Peyer's patch (tissue), 4 donors: ENCODE measurements around the gene SELENOT. TPM values are rescaled to one million over a fixed set of nuclear protein-coding genes. Genes with fewer than 3 reads are reported as not detected.

Source experiments
- DNase-seq, 3 donors: peaks; one replicate each; pipeline ENCODE4 v3.0.0-alpha.2; 2017 to 2019
- H3K27ac ChIP-seq, 4 donors: fragments of 200-600 bp; sonication (generic); one replicate each; pipeline ENCODE4 v1.5.1; 2016 to 2019
- H3K27me3 ChIP-seq, 2 donors: fragments of 200-600 bp; sonication (generic); one replicate each; pipeline ENCODE4 v1.5.1; 2019
- H3K36me3 ChIP-seq, 3 donors: fragments of 200-600 bp; sonication (generic); one replicate each; pipeline ENCODE4 v1.5.1; 2016 to 2019
- H3K4me1 ChIP-seq, 4 donors: fragments of 200-600 bp; sonication (generic); one replicate each; pipeline ENCODE4 v1.5.1; 2016 to 2019
- H3K4me3 ChIP-seq, 4 donors: fragments of 200-600 bp; sonication (generic); 1 replicate in 3 of 4; 2 replicates in 1 of 4; pipeline ENCODE4 v1.5.1; 2016 to 2019; ENCODE audit warnings: mild to moderate bottlenecking in 1 of 4
- H3K9me3 ChIP-seq, 4 donors: fragments of 200-600 bp; sonication (generic); one replicate each; pipeline ENCODE4 v1.5.1; 2016 to 2019; ENCODE audit warnings: mild to moderate bottlenecking in 1 of 4
- POLR2A ChIP-seq, 2 donors: fragments of 450-650 bp; IDR thresholded peaks; one replicate each; pipeline ENCODE4 v1.5.1; 2017; ENCODE audit warnings: antibody characterized with exemption in 2 of 2, mild to moderate bottlenecking in 2 of 2, moderate library complexity in 2 of 2
- total RNA-seq, 4 donors: library from RNA; depleted of rRNA; stranded (reverse); fragments of >200 nt; gene quantifications; one replicate each; pipeline ENCODE4 v1.1.0, GENCODE V29; 2016
- TF ChIP-seq, protein P1 (sequence below), 6 experiments: fragments of 450-650 bp in 4 of 6; fragments of 200-600 bp in 2 of 6; sonication (generic) in 1 of 6; IDR thresholded peaks; one replicate each; pipeline ENCODE4 v1.5.1; 2017 to 2019; ENCODE audit warnings: antibody characterized with exemption in 6 of 6, mild to moderate bottlenecking in 3 of 6, moderate library complexity in 1 of 6

The SELENOT gene
- total RNA-seq, 4 donors from 2014 or later = 30.5 to 97.6 (median 75.4) TPM

DNA sequence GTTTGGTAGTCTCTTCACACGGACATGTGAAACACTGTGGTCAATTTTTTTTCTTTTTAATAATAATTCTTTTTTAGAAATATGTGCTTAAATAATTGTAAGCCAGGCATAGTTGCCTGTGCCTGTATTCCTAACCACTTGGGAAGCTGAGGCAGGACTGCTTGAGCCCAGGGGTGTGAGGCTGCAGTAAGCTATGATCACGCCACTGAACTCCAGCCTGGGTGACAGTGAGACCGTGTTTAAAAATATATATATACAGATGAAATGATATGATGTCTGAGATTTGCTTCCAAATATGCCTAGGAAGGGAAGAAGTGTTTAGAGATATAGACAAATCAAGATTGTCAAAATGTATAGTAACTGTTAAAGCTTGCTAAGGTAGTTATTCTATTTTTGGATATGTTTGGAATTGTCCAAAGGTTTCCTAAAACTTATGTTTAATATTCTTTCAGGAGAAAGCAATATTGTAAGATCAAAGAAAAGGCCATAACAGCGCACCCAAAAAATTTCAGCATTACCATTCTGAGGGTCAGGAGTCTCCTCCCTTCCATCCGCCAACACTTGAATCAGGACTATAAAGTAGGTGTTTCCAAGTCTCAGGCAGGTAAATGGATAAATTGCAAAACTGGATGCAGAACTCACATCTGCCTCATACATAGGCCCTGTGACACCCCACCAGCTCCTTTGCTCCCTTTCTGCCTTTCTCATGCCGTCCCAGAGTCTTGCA lies 532 bp upstream of the SELENOT start:
- peak overlapping the region; percentile 93 to 99 (median 96) for H3K27ac ChIP-seq
- H3K27me3 ChIP-seq = no peaks in the 10 kb centered on the region
- DNase-seq = no peak
- H3K4me1 ChIP-seq = peaks cover 0 to 42% (median 11%) of the 10 kb centered on the region in 4 donors
- H3K4me3 ChIP-seq = peak overlapping the region; percentile 63 to 87 (median 74)
- TF ChIP-seq, protein P1, sequence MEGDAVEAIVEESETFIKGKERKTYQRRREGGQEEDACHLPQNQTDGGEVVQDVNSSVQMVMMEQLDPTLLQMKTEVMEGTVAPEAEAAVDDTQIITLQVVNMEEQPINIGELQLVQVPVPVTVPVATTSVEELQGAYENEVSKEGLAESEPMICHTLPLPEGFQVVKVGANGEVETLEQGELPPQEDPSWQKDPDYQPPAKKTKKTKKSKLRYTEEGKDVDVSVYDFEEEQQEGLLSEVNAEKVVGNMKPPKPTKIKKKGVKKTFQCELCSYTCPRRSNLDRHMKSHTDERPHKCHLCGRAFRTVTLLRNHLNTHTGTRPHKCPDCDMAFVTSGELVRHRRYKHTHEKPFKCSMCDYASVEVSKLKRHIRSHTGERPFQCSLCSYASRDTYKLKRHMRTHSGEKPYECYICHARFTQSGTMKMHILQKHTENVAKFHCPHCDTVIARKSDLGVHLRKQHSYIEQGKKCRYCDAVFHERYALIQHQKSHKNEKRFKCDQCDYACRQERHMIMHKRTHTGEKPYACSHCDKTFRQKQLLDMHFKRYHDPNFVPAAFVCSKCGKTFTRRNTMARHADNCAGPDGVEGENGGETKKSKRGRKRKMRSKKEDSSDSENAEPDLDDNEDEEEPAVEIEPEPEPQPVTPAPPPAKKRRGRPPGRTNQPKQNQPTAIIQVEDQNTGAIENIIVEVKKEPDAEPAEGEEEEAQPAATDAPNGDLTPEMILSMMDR (IDR thresholded peaks at IDR 0.05) = no peak
- TF ChIP-seq POLR2A (IDR thresholded peaks at IDR 0.05) = no peak
- H3K36me3 ChIP-seq = no peaks in the 10 kb centered on the region
- H3K9me3 ChIP-seq = no peaks in the 10 kb centered on the region

DNA sequence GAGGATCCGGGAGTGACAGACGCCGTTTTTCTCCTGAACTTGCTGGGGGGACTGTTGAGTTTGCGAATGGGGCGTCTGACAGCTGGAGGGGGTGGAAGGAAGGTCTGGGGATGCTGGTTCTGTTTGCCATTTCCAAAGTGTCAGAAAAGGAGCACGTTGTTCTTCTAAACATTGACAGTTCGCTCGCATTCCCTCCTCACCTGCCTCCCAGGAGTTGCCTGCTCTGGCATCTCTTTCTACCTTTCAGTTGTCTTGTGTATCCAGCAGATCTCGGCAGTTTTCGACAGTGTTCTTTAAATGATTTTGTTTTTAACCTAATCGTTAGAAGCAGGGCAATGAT lies 829 bp downstream of the SELENOT start:
- Histone ChIP-seq H3K36me3 (no peaks in the 10 kb centered on the region), H3K27ac (peak overlapping the region; percentile 93 to 99 (median 96)), H3K9me3 (no peaks in the 10 kb centered on the region), H3K4me3 (peak overlapping the region; percentile 63 to 87 (median 74)), H3K27me3 (no peaks in the 10 kb centered on the region), H3K4me1 (peaks cover 0 to 47% (median 11%) of the 10 kb centered on the region in 4 donors)
- TF ChIP-seq, protein P1 (IDR thresholded peaks at IDR 0.05) = no peak
- TF ChIP-seq POLR2A (IDR thresholded peaks at IDR 0.05) = no peak
- DNase-seq = no peak

DNA sequence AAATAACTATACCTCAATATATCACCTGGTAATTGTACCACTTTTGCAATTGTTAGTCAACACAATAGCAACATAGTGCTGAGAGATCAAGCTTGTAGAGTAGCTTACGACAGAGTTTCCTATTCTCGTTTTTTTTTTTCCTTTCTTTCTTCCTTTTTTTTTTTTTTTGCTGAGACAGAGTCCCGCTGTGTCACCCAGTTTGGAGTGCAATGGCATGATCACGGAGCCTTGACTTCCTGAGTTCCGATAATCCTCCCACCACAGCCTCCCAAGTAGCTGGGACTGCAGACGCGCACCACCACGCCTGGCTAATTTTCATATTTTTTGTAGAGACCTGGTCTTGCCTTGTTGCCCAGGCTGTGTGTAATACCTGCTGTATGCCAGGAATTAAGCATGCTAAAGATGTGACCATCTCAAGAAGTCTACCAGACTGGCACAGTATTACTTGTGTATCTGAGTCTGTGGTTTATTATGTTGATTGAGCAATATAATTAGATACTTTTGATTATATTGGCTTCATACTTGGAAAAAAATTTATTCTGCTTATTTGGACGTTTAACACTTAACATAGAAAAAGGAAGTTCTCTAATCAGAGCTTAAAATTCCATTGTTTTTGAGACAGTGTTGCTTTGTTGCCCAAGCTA lies 3.0 kb downstream of the SELENOT start:
- no peak for DNase-seq
- TF ChIP-seq, protein P1 (IDR thresholded peaks at IDR 0.05) = no peak
- H3K27me3 ChIP-seq = no peaks in the 10 kb centered on the region
- no peak overlapping the region for H3K4me3 ChIP-seq
- H3K4me1 ChIP-seq = peaks cover 0 to 54% (median 14%) of the 10 kb centered on the region in 4 donors
- peak overlapping the region in 1 of 4 donors; percentile 8 for H3K27ac ChIP-seq
- no peaks in the 10 kb centered on the region for H3K9me3 ChIP-seq
- no peaks in the 10 kb centered on the region for H3K36me3 ChIP-seq

DNA sequence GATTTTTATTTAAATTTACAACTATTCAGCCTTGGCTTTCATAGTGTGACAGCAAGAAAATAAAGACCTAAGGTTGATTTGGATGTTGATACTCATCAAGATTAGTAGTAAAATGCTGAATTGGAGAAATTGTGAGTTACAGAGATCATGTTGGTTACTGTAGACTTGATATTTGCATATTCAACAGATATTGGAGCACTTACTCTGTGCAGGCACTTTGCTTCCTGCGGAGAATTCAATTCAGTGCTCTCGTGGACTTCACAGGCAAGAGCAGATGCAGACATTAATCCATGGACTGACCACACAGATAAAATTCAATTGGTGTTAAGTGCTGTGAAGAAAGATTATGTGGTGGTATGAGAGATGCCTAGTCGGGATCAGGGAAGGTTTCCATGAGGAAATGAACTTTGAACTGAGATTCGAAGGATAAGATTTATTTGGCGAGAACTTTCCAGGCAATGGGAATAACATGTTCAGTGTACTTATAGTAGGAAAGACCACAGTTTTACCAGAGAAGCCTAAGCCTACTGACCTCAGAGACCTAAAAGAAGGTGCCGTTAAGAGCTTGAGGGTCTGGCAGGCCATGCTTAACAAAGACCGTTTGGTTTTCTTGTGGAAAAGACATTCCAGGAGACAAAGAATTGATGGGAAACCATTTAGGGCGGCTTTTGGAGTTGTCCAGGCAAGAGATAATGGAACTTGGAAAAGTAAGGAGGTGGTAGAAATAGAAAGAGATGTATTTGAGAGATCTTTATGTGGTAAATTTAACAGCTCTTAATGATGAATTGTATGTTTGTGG lies 4.3 kb downstream of the SELENOT start:
- Histone ChIP-seq H3K9me3 (no peaks in the 10 kb centered on the region), H3K27ac (peak overlapping the region in 1 of 4 donors; percentile 13), H3K4me1 (peaks cover 0 to 46% (median 14%) of the 10 kb centered on the region in 4 donors), H3K27me3 (no peaks in the 10 kb centered on the region), H3K36me3 (peaks cover 0 to 11% (median 0%) of the 10 kb centered on the region in 3 donors), H3K4me3 (no peak overlapping the region)
- no peak for DNase-seq
- TF ChIP-seq, protein P1 (IDR thresholded peaks at IDR 0.05) = no peak

DNA sequence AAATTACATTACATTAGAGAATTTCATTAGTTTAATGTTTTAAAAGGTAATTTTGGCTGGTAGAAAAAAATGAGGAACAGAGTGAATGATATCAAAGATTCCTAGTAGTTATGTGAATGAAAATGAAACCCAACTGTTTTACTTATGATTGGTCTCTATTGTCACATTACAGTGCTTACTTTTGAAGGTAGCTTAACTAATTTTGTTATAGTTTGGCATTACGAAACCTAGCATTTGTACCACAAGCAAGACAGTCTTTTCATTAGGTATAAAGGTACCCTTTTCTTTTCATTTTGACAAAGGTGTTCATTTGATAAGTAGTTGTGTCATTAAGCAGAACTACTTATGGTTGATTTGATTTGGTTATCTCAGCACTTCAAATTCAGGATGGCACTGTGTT lies 6.9 kb downstream of the SELENOT start:
- Histone ChIP-seq H3K27me3 (no peaks in the 10 kb centered on the region), H3K4me3 (no peak overlapping the region), H3K4me1 (peaks cover 0 to 40% (median 10%) of the 10 kb centered on the region in 4 donors), H3K27ac (no peak overlapping the region), H3K9me3 (no peaks in the 10 kb centered on the region), H3K36me3 (peaks cover 0 to 15% (median 0%) of the 10 kb centered on the region in 3 donors)
- DNase-seq = no peak
- TF ChIP-seq, protein P1 (IDR thresholded peaks at IDR 0.05) = no peak
- no peak for TF ChIP-seq POLR2A (IDR thresholded peaks at IDR 0.05)
